ENCODE measurements around the gene ARID4A.

GRCh38 chr14:58309086-58309485 is 10.7 kb downstream of the ARID4A start:
- TF ChIP-seq CTCF (IDR thresholded peaks at IDR 0.05) (no peak), POLR2A (IDR thresholded peaks at IDR 0.05) (no peak), EP300 (IDR thresholded peaks at IDR 0.05) (no peak), POLR2AphosphoS5 (IDR thresholded peaks at IDR 0.05) (no peak)

All from sigmoid colon (tissue), 4 donors.